T47D (cell line): ENCODE measurements around the gene TMEM179.
A peak's percentile ranks its signal among the peaks of the same experiment; 100 is the strongest.
"Not testable (repeated sequence)": the region's sequence is repeated elsewhere in the genome, so short reads cannot be mapped to it uniquely, and the experiment has no call there.

ENCODE experiments used
- DNase-seq, 2 experiments: peaks; one replicate each; pipeline versions ENCODE4 v3.0.0 to v3.0.0-alpha.2; 2011 to 2012; ENCODE audit warnings: low read depth in 1 of 2, low spot score in 1 of 2
- JUND ChIP-seq: IDR thresholded peaks from 2 replicates; pipeline ENCODE4 v1.6.1; 2012; ENCODE audit warnings: low read depth
- in situ Hi-C: cut with HindIII; loops from 2 replicates; pipeline ENCODE4 v1.10.0; 2016; ENCODE audit warnings: low sequenced_read_pairs, low pct_unique_long_range_greater_than_20kb

The TMEM179 gene

GRCh38 chr14:104643306-104643705 lies 38.7 kb upstream of the TMEM179 start:
- no peak for DNase-seq
- in situ Hi-C loops = no loop called here
- no peak for TF ChIP-seq JUND

- in situ Hi-C loops = no loop called here
- TF ChIP-seq JUND = no peak
- DNase-seq = no peak
These were observed 37.9 kb upstream of the TMEM179 start for GRCh38 chr14:104642540-104642868.

- in situ Hi-C loops = no loop called here
- TF ChIP-seq JUND = no peak
- DNase-seq = no peak
These were observed 37.4 kb upstream of the TMEM179 start for GRCh38 chr14:104641753-104642539.

- in situ Hi-C loops = no loop called here
- no peak for DNase-seq
- no peak for TF ChIP-seq JUND
These were observed 36.1 kb upstream of the TMEM179 start for GRCh38 chr14:104640681-104641080.

GRCh38 chr14:104639885-104640548 lies 35.4 kb upstream of the TMEM179 start:
- no peak for TF ChIP-seq JUND
- in situ Hi-C loops = no loop called here
- peak; percentile 74 to 96 for DNase-seq

GRCh38 chr14:104639471-104639870 lies 34.9 kb upstream of the TMEM179 start:
- no peak for TF ChIP-seq JUND
- in situ Hi-C loops = no loop called here
- no peak for DNase-seq

- no peak for DNase-seq
- no peak for TF ChIP-seq JUND
- in situ Hi-C loops = no loop called here
These were observed 34.4 kb upstream of the TMEM179 start for GRCh38 chr14:104638927-104639450.

GRCh38 chr14:104638190-104638589 lies 33.6 kb upstream of the TMEM179 start:
- in situ Hi-C loops = no loop called here
- TF ChIP-seq JUND = no peak
- no peak for DNase-seq

GRCh38 chr14:104637546-104638003 lies 33.0 kb upstream of the TMEM179 start:
- in situ Hi-C loops = no loop called here
- TF ChIP-seq JUND = no peak
- DNase-seq = no peak

GRCh38 chr14:104636846-104637545 lies 32.4 kb upstream of the TMEM179 start:
- in situ Hi-C loops, DNase-seq: not testable (repeated sequence)

- in situ Hi-C loops = no loop called here
- DNase-seq = no peak
- no peak for TF ChIP-seq JUND
These were observed 31.6 kb upstream of the TMEM179 start for GRCh38 chr14:104636131-104636530.

- in situ Hi-C loops = no loop called here
- DNase-seq = no peak
- no peak for TF ChIP-seq JUND
These were observed 31.1 kb upstream of the TMEM179 start for GRCh38 chr14:104635717-104636116.
